Progenitor cell of endocrine pancreas (in vitro differentiated cells): Measurements from ENCODE around the gene DTNA. TPM values are rescaled to one million over a fixed set of nuclear protein-coding genes. Genes with fewer than 3 reads are reported as not detected.

Source experiments
- DNase-seq: peaks from one replicate; pipeline ENCODE4 v3.0.0; 2021; ENCODE audit warnings: low spot score; ENCODE audit not compliant: unreplicated experiment
- H3K27ac Mint-ChIP-seq: 2 replicates; pipeline ENCODE4 v1.8.0; 2021; ENCODE audit warnings: mild to moderate bottlenecking, moderate library complexity, mixed read lengths
- H3K27me3 Mint-ChIP-seq: 2 replicates; pipeline ENCODE4 v1.8.0; 2021; ENCODE audit warnings: mixed read lengths
- H3K36me3 Mint-ChIP-seq: 2 replicates; pipeline ENCODE4 v1.8.0; 2022; ENCODE audit warnings: mixed read lengths; ENCODE audit not compliant: insufficient read depth
- H3K4me1 Mint-ChIP-seq: 2 replicates; pipeline ENCODE4 v1.8.0; 2021; ENCODE audit warnings: low read depth, mixed read lengths
- H3K4me3 Mint-ChIP-seq: 2 replicates; pipeline ENCODE4 v1.8.0; 2021; ENCODE audit warnings: low read depth, mild to moderate bottlenecking, moderate library complexity, mixed read lengths
- H3K9me3 Mint-ChIP-seq: 2 replicates; pipeline ENCODE4 v1.8.0; 2021; ENCODE audit warnings: low read depth, mixed read lengths
- CTCF ChIP-seq: fragments of 200-600 bp; sonication (generic); IDR thresholded peaks from one replicate; pipeline ENCODE4 v1.5.0; 2021; ENCODE audit warnings: antibody characterized with exemption, mild to moderate bottlenecking; ENCODE audit not compliant: unreplicated experiment
- total RNA-seq: library from RNA; stranded (reverse); gene quantifications from 2 replicates; pipeline ENCODE4 v1.2.1, GENCODE V29; 2021

Gene DTNA
- total RNA-seq, 1 donor from 2014 or later: 25.4 TPM

GRCh38 chr18:34858188-34858587 lies 148.1 kb downstream of the DTNA start:
- Mint-ChIP-seq H3K9me3 (no peaks in the 10 kb centered on the region), H3K27ac (no peak overlapping the region), H3K4me3 (no peak overlapping the region), H3K27me3 (no peaks in the 10 kb centered on the region), H3K36me3 (peaks cover 4% of the 10 kb centered on the region), H3K4me1 (no peaks in the 10 kb centered on the region)
- DNase-seq: no peak
- no peak for TF ChIP-seq CTCF

GRCh38 chr18:34859496-34859895 lies 149.4 kb downstream of the DTNA start:
- Mint-ChIP-seq H3K27me3 (no peaks in the 10 kb centered on the region), H3K27ac (no peak overlapping the region), H3K4me1 (no peaks in the 10 kb centered on the region), H3K9me3 (no peaks in the 10 kb centered on the region), H3K36me3 (peaks cover 4% of the 10 kb centered on the region), H3K4me3 (no peak overlapping the region)
- DNase-seq: no peak
- no peak for TF ChIP-seq CTCF

GRCh38 chr18:34862561-34862960 lies 152.5 kb downstream of the DTNA start:
- no peak for DNase-seq
- no peaks in the 10 kb centered on the region for H3K27me3 Mint-ChIP-seq
- TF ChIP-seq CTCF: no peak
- H3K9me3 Mint-ChIP-seq: no peaks in the 10 kb centered on the region
- peaks cover 6% of the 10 kb centered on the region for H3K36me3 Mint-ChIP-seq
- H3K4me1 Mint-ChIP-seq: no peaks in the 10 kb centered on the region
- no peak overlapping the region for H3K4me3 Mint-ChIP-seq
- H3K27ac Mint-ChIP-seq: no peak overlapping the region

GRCh38 chr18:34863702-34864101 lies 153.6 kb downstream of the DTNA start:
- H3K36me3 Mint-ChIP-seq: peaks cover 6% of the 10 kb centered on the region

GRCh38 chr18:34864836-34865497 lies 154.9 kb downstream of the DTNA start:
- Mint-ChIP-seq H3K4me1 (no peaks in the 10 kb centered on the region), H3K4me3 (no peak overlapping the region), H3K9me3 (no peaks in the 10 kb centered on the region), H3K27ac (no peak overlapping the region), H3K36me3 (peaks cover 4% of the 10 kb centered on the region), H3K27me3 (no peaks in the 10 kb centered on the region)
- TF ChIP-seq CTCF: no peak
- DNase-seq: no peak

More at GRCh38 chr18:34863702-34864101, 153.6 kb downstream of the DTNA start:
- no peaks in the 10 kb centered on the region for H3K27me3 Mint-ChIP-seq
- no peaks in the 10 kb centered on the region for H3K4me1 Mint-ChIP-seq
- H3K9me3 Mint-ChIP-seq: no peaks in the 10 kb centered on the region
- DNase-seq: no peak
- TF ChIP-seq CTCF: no peak
- no peak overlapping the region for H3K27ac Mint-ChIP-seq
- H3K4me3 Mint-ChIP-seq: no peak overlapping the region
